H1 (cell line): ENCODE data around the gene OR2D3. TPM values are rescaled to one million over a fixed set of nuclear protein-coding genes. Genes with fewer than 3 reads are reported as not detected.

ENCODE experiments used
- CTCF ChIA-PET: fragments of 300-600 bp; sonication (Branson Sonifier 250); formaldehyde crosslinking; loops from one replicate; lab custom pipeline; 2021; ENCODE audit not compliant: partially characterized antibody; lab: Charles Lee
- POLR2A ChIA-PET: fragments of 300-600 bp; sonication (Branson Sonifier 250); formaldehyde crosslinking; loops from one replicate; lab custom pipeline; 2021; ENCODE audit warnings: inconsistent platforms; ENCODE audit not compliant: partially characterized antibody; lab: Charles Lee
- DNase-seq, 2 experiments: peaks; one replicate each; pipeline versions ENCODE4 v3.0.0 to v3.0.0-alpha.2; 2010 to 2022; ENCODE audit warnings: low spot score in 2 of 2, low read depth in 1 of 2, mixed read lengths in 1 of 2
- FAIRE-seq: peaks from 2 replicates; lab custom pipeline; 2011; peaks lifted over from hg19 to GRCh38; lab: Jason Lieb, UNC
- H2AFZ ChIP-seq: 2 replicates; pipeline ENCODE4 v1.8.1; 2012; ENCODE audit warnings: low read length, inconsistent platforms
- H2AK5ac ChIP-seq: 2 replicates; pipeline ENCODE4 v1.6.1; 2013; ENCODE audit warnings: low read depth, low read length
- H2BK120ac ChIP-seq: replicated peaks from 2 replicates; pipeline ENCODE3; 2013; ENCODE audit warnings: low read depth, low read length, inconsistent platforms
- H2BK12ac ChIP-seq: 2 replicates; pipeline ENCODE4 v1.6.1; 2013; ENCODE audit warnings: low read depth, low read length
- H2BK15ac ChIP-seq: 2 replicates; pipeline ENCODE4 v1.6.1; 2013; ENCODE audit warnings: low read length
- H2BK20ac ChIP-seq: 2 replicates; pipeline ENCODE4 v1.6.1; 2013; ENCODE audit warnings: low read length
- H2BK5ac ChIP-seq: 2 replicates; pipeline ENCODE4 v1.6.1; 2013; ENCODE audit warnings: low read depth, low read length
- H3K14ac ChIP-seq: 2 replicates; pipeline ENCODE4 v1.6.1; 2013; ENCODE audit warnings: inconsistent platforms; ENCODE audit not compliant: insufficient read length
- H3K18ac ChIP-seq: 2 replicates; pipeline ENCODE4 v1.6.1; 2013; ENCODE audit warnings: low read length; ENCODE audit errors: extremely low read depth
- H3K23ac ChIP-seq: 2 replicates; pipeline ENCODE4 v1.6.1; 2013; ENCODE audit warnings: inconsistent platforms; ENCODE audit not compliant: insufficient read length
- H3K23me2 ChIP-seq: 2 replicates; pipeline ENCODE4 v1.6.1; 2013; ENCODE audit warnings: low read depth, low read length
- H3K27ac ChIP-seq: 2 replicates; pipeline ENCODE4 v1.6.1; 2011; ENCODE audit warnings: low read depth, low read length, inconsistent platforms
- H3K27me3 ChIP-seq, 4 experiments: replicated peaks in 1 of 4; 1 replicate in 1 of 4; 2 replicates in 3 of 4; pipeline versions ENCODE4 v1.6.1 to v1.8.1; 2011 to 2013; ENCODE audit warnings: low read length in 3 of 4, mild to moderate bottlenecking in 3 of 4, inconsistent platforms in 2 of 4, mixed read lengths in 2 of 4, moderate library complexity in 1 of 4; ENCODE audit not compliant: control insufficient read depth in 3 of 4, insufficient read depth in 3 of 4; ENCODE audit errors: extremely low read depth in 1 of 4
- H3K36me3 ChIP-seq, 4 experiments: 2 replicates each; pipeline versions ENCODE4 v1.6.1 to v1.8.1; 2011 to 2013; ENCODE audit warnings: mild to moderate bottlenecking in 4 of 4, low read length in 3 of 4, moderate library complexity in 2 of 4, control low read depth in 1 of 4, inconsistent platforms in 1 of 4; ENCODE audit not compliant: insufficient read depth in 4 of 4, control insufficient read depth in 2 of 4
- H3K4ac ChIP-seq: replicated peaks from 2 replicates; pipeline ENCODE3; 2013; ENCODE audit warnings: low read length, low read depth, mixed read lengths, inconsistent platforms; ENCODE audit not compliant: insufficient read length
- H3K4me1 ChIP-seq, 4 experiments: replicated peaks in 1 of 4; 1 replicate in 1 of 4; 2 replicates in 3 of 4; pipeline versions ENCODE4 v1.6.1 to v1.8.1; 2011 to 2013; ENCODE audit warnings: low read length in 3 of 4, inconsistent platforms in 2 of 4, mixed read lengths in 1 of 4; ENCODE audit not compliant: insufficient read depth in 4 of 4, control insufficient read depth in 3 of 4
- H3K4me2 ChIP-seq, 2 experiments: 2 replicates each; pipeline versions ENCODE4 v1.6.1 to v1.8.1; 2011 to 2013; ENCODE audit warnings: low read depth in 2 of 2, low read length in 2 of 2, control low read depth in 1 of 2, inconsistent platforms in 1 of 2, mild to moderate bottlenecking in 1 of 2; ENCODE audit not compliant: insufficient read depth in 1 of 2
- H3K4me3 ChIP-seq, 4 experiments: fragments of 200-600, 300-600 bp in 1 of 4; sonication (generic), shearing (Covaris generic), sonication (Bioruptor Twin) in 1 of 4; 2 replicates each; pipeline versions ENCODE4 v1.5.1 to v1.8.1; 2011 to 2016; ENCODE audit warnings: low read length in 4 of 4, low read depth in 3 of 4, control low read depth in 2 of 4, inconsistent platforms in 2 of 4, mild to moderate bottlenecking in 2 of 4, mixed read lengths in 1 of 4, moderate library complexity in 1 of 4; ENCODE audit not compliant: insufficient read depth in 2 of 4; ENCODE audit errors: extremely low read depth in 1 of 4
- H3K56ac ChIP-seq: replicated peaks from 2 replicates; pipeline ENCODE3; 2013; ENCODE audit warnings: low read depth, mild to moderate bottlenecking, mixed read lengths, low read length, inconsistent platforms; ENCODE audit not compliant: insufficient read length
- H3K79me1 ChIP-seq: 2 replicates; pipeline ENCODE4 v1.6.1; 2013; ENCODE audit warnings: low read depth, low read length, control low read depth
- H3K79me2 ChIP-seq, 2 experiments: 2 replicates each; pipeline versions ENCODE4 v1.6.1 to v1.8.1; 2012 to 2013; ENCODE audit warnings: low read length in 2 of 2, mild to moderate bottlenecking in 2 of 2, inconsistent platforms in 1 of 2; ENCODE audit not compliant: insufficient read depth in 2 of 2, control insufficient read depth in 1 of 2
- H3K9ac ChIP-seq, 4 experiments: replicated peaks in 1 of 4; 1 replicate in 1 of 4; 2 replicates in 3 of 4; pipeline versions ENCODE4 v1.6.1 to v1.8.1; 2011 to 2013; ENCODE audit warnings: low read depth in 3 of 4, low read length in 3 of 4, control low read depth in 2 of 4, mild to moderate bottlenecking in 2 of 4, moderate library complexity in 2 of 4, inconsistent platforms in 1 of 4; ENCODE audit errors: extremely low read depth in 1 of 4
- H3K9me3 ChIP-seq, 2 experiments: 2 replicates each; pipeline versions ENCODE4 v1.6.1 to v1.8.1; 2012 to 2013; ENCODE audit warnings: mild to moderate bottlenecking in 2 of 2, moderate library complexity in 2 of 2, control low read depth in 1 of 2, inconsistent platforms in 1 of 2, low read depth in 1 of 2, low read length in 1 of 2, mixed read lengths in 1 of 2; ENCODE audit not compliant: insufficient read depth in 2 of 2
- H4K20me1 ChIP-seq, 2 experiments: replicated peaks in 1 of 2; 2 replicates each; pipeline versions ENCODE3 to v1.8.1; 2011 to 2013; ENCODE audit warnings: inconsistent platforms in 2 of 2, low read length in 2 of 2, mild to moderate bottlenecking in 1 of 2; ENCODE audit not compliant: insufficient read depth in 2 of 2, control insufficient read depth in 1 of 2
- H4K5ac ChIP-seq: 2 replicates; pipeline ENCODE4 v1.6.1; 2013; ENCODE audit warnings: low read length, low read depth, mixed read lengths, inconsistent platforms; ENCODE audit not compliant: insufficient read length
- H4K8ac ChIP-seq: 2 replicates; pipeline ENCODE4 v1.8.0; 2013; ENCODE audit warnings: mild to moderate bottlenecking, moderate library complexity, low read length, inconsistent platforms; ENCODE audit not compliant: insufficient read depth; ENCODE audit errors: extremely low read depth
- H4K91ac ChIP-seq: replicated peaks from 2 replicates; pipeline ENCODE3; 2013; ENCODE audit warnings: low read length, mixed read lengths, inconsistent platforms; ENCODE audit not compliant: insufficient read length
- CBX8 ChIP-seq: fragments of 300-800, 300-1000 bp; sonication (generic); IDR thresholded peaks from 2 replicates; pipeline ENCODE4 v1.7.1; 2016; ENCODE audit warnings: low read depth, low read length, borderline replicate concordance
- KDM1A ChIP-seq: fragments of 200-600, 300-600 bp; sonication (generic); IDR thresholded peaks from 2 replicates; pipeline ENCODE4 v1.7.1; 2016; ENCODE audit warnings: mild to moderate bottlenecking, low read length, borderline replicate concordance
- POLR2A ChIP-seq, 2 experiments: IDR thresholded peaks; 1 replicate in 1 of 2; 2 replicates in 1 of 2; pipeline ENCODE4 v1.6.1; 2011; ENCODE audit warnings: low read depth in 2 of 2, low read length in 2 of 2, mild to moderate bottlenecking in 2 of 2; ENCODE audit errors: control extremely low read depth in 1 of 2
- SIRT6 ChIP-seq: IDR thresholded peaks from one replicate; pipeline ENCODE4 v1.7.1; 2012; ENCODE audit warnings: low read length, inconsistent platforms
- SIX5 ChIP-seq: IDR thresholded peaks from 2 replicates; pipeline ENCODE4 v1.6.1; 2011; ENCODE audit warnings: mild to moderate bottlenecking, low read depth, low read length
- WGBS, 2 experiments: shearing (Covaris generic) in 1 of 2; methylation state at CpG; one replicate each; pipeline versions ENCODE4 v1.1.6 to v1.1.7; 2013 to 2015; ENCODE audit warnings: low lambda C conversion rate in 2 of 2, mixed read lengths in 2 of 2, inconsistent platforms in 1 of 2, low coverage in 1 of 2, missing lambda C conversion rate in 1 of 2; ENCODE audit not compliant: insufficient replicate concordance in 2 of 2, insufficient coverage in 1 of 2, insufficient read length in 1 of 2; ENCODE audit errors: extremely low coverage in 1 of 2, missing lambda C conversion rate in 1 of 2; 5-methylcytosine and 5-hydroxymethylcytosine counted together
- polyA plus RNA-seq, 7 experiments: library from polyadenylated mRNA; depleted of rRNA in 3 of 7; stranded (reverse) in 5 of 7; unstranded in 2 of 7; fragments of >200 nt in 5 of 7; fragments of 200-250 nt in 2 of 7; gene quantifications; 1 replicate in 5 of 7; 2 replicates in 1 of 7; 4 replicates in 1 of 7; pipeline versions ENCODE4 v1.2.1 to v1.2.3, GENCODE V29; 2011 to 2013; ENCODE audit warnings: missing spikeins in 2 of 7, mixed read lengths in 2 of 7
- total RNA-seq: library from RNA; stranded (reverse); fragmentation: NEBNext Ultra II Directional; extraction: Animal tissue kit (Norgen Biotek cat#: 25700); gene quantifications from 2 replicates; pipeline ENCODE4 v1.2.1, GENCODE V29; 2021

OR2D3 gene
- total and polyA plus RNA-seq, 2 of the 8 experiments (the other 6 are each of a cell fraction or from before 2014, with no cell fraction given) = not detected

GRCh38 chr11:6919698-6920097 lies 1.1 kb upstream of the OR2D3 start:
- Histone ChIP-seq H3K9me3 (0 out of 4 replicates have a peak, but pooled peaks cover 0 to 3% of the 10 kb centered on the region in 2 experiments), H3K23me2 (no peaks in the 10 kb centered on the region), H4K91ac (no peak overlapping the region), H3K4ac (no peak overlapping the region), H3K4me3 (no peak overlapping the region), H2BK20ac (no peak overlapping the region), H4K5ac (no peak overlapping the region), H2AFZ (no peak overlapping the region), H2AK5ac (no peak overlapping the region), H3K23ac (no peak overlapping the region), H4K8ac (no peak overlapping the region), H2BK12ac (no peak overlapping the region), H3K27me3 (no peaks in the 10 kb centered on the region), H3K36me3 (no peaks in the 10 kb centered on the region), H3K56ac (no peak overlapping the region), H3K14ac (no peak overlapping the region), H3K9ac (no peak overlapping the region), H3K27ac (no peak overlapping the region), H3K4me2 (no peak overlapping the region), H3K18ac (no peak overlapping the region), H3K79me2 (no peaks in the 10 kb centered on the region), H2BK15ac (no peak overlapping the region), H2BK120ac (no peak overlapping the region), H3K79me1 (no peaks in the 10 kb centered on the region), H2BK5ac (no peak overlapping the region), H3K4me1 (no peaks in the 10 kb centered on the region), H4K20me1 (no peaks in the 10 kb centered on the region)
- FAIRE-seq (no peak), DNase-seq (no peak)
- ChIA-PET POLR2A (no interaction called here), CTCF (no interaction called here)
- WGBS, 2 experiments = 68% methylated on average over 2 of the region's 2 CpGs; no CpG with 5 or more reads in 1 of the 2 experiments
- TF ChIP-seq KDM1A (peak; percentile 86; the same call in 1 of the 2 replicates), SIRT6 (no peak), CBX8 (no peak), POLR2A (IDR thresholded peaks at IDR 0.05; ENCODE audit: control extremely low read depth in 1 of 2, low read depth in 2 of 2, low read length in 2 of 2) (no peak), SIX5 (no peak)
